Measurements from ENCODE around the gene SLC23A2. TPM values are rescaled to one million over a fixed set of nuclear protein-coding genes. Genes with fewer than 3 reads are reported as not detected.

Gene SLC23A2
- total RNA-seq, 1 donor from 2014 or later: 19.2 TPM

DNA sequence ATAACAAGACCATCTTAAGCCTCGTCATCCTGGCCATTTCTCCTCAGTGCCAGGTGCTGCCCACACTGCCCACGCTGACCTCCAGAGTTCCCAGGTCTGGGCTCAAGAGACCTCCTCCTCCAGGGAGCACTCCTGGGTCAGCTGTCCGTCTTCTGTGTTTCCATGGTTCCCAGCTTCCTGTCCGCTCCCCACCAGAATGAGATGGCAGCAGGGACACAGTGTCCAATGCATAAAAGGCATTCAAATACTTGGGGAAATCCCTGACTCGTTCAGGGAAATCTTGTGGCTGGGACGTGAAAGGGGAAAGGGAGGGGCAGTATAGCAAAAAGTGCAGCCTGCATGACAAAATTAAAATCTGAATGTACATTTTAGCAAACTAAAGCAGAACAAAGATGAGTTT is 54.3 kb downstream of the SLC23A2 start:
- H3K9me3 ChIP-seq: no peaks in the 10 kb centered on the region
- DNase-seq: no peak
- peaks cover 17% of the 10 kb centered on the region for H3K4me1 ChIP-seq
- no peak for ATAC-seq
- H3K27ac ChIP-seq: no peak overlapping the region
- no peaks in the 10 kb centered on the region for H3K36me3 ChIP-seq
- no peaks in the 10 kb centered on the region for H3K27me3 ChIP-seq (ENCODE audit: low read depth)
- TF ChIP-seq, protein P1, sequence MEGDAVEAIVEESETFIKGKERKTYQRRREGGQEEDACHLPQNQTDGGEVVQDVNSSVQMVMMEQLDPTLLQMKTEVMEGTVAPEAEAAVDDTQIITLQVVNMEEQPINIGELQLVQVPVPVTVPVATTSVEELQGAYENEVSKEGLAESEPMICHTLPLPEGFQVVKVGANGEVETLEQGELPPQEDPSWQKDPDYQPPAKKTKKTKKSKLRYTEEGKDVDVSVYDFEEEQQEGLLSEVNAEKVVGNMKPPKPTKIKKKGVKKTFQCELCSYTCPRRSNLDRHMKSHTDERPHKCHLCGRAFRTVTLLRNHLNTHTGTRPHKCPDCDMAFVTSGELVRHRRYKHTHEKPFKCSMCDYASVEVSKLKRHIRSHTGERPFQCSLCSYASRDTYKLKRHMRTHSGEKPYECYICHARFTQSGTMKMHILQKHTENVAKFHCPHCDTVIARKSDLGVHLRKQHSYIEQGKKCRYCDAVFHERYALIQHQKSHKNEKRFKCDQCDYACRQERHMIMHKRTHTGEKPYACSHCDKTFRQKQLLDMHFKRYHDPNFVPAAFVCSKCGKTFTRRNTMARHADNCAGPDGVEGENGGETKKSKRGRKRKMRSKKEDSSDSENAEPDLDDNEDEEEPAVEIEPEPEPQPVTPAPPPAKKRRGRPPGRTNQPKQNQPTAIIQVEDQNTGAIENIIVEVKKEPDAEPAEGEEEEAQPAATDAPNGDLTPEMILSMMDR (IDR thresholded peaks at IDR 0.05): no peak
- intact Hi-C loops (cut with DNase I): no loop called here
- H3K4me3 ChIP-seq: no peak overlapping the region

GRCh38 chr20:4946585-4946984 is 54.7 kb downstream of the SLC23A2 start:
- no peaks in the 10 kb centered on the region for H3K36me3 ChIP-seq
- no peaks in the 10 kb centered on the region for H3K27me3 ChIP-seq (ENCODE audit: low read depth)
- no peaks in the 10 kb centered on the region for H3K9me3 ChIP-seq
- intact Hi-C loops (cut with DNase I): no loop called here
- no peak overlapping the region for H3K27ac ChIP-seq
- no peak for ATAC-seq
- no peak for DNase-seq
- TF ChIP-seq, protein P1 (IDR thresholded peaks at IDR 0.05): no peak
- peaks cover 16% of the 10 kb centered on the region for H3K4me1 ChIP-seq
- no peak overlapping the region for H3K4me3 ChIP-seq

GRCh38 chr20:4944518-4945313 is 56.6 kb downstream of the SLC23A2 start:
- Histone ChIP-seq H3K4me3 (no peak overlapping the region), H3K27ac (no peak overlapping the region), H3K36me3 (no peaks in the 10 kb centered on the region), H3K4me1 (peaks cover 5% of the 10 kb centered on the region), H3K27me3 (ENCODE audit: low read depth) (no peaks in the 10 kb centered on the region), H3K9me3 (no peaks in the 10 kb centered on the region)
- peak; percentile 80 to 89 for ATAC-seq
- intact Hi-C loops (cut with DNase I): no loop called here
- no peak for DNase-seq
- TF ChIP-seq, protein P1 (IDR thresholded peaks at IDR 0.05): no peak

DNA sequence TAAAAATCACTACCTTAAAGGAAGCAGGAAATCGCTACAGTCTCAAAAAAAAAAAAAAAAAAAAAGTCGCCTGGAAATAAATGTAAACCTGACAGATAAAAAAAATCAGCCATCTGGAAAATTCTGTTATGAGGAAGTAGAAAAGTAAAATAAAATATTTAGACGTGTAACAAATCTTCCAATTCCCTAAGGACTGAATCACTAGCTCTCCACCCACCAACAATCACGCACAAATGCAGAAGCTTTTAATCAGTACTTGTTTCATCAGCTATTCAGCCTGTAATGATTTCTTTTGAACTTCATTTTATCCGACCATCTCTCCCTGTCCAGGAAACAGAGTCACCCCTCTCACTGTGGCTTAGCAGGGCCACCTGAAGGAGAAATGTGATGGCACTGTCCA is 59.0 kb downstream of the SLC23A2 start:
- DNase-seq: no peak
- Histone ChIP-seq H3K36me3 (no peaks in the 10 kb centered on the region), H3K9me3 (no peaks in the 10 kb centered on the region), H3K4me1 (peaks cover under 1% of the 10 kb centered on the region), H3K4me3 (no peak overlapping the region), H3K27ac (no peak overlapping the region), H3K27me3 (ENCODE audit: low read depth) (no peaks in the 10 kb centered on the region)
- TF ChIP-seq, protein P1 (IDR thresholded peaks at IDR 0.05): no peak
- ATAC-seq: no peak
- intact Hi-C loops (cut with DNase I): no loop called here

DNA sequence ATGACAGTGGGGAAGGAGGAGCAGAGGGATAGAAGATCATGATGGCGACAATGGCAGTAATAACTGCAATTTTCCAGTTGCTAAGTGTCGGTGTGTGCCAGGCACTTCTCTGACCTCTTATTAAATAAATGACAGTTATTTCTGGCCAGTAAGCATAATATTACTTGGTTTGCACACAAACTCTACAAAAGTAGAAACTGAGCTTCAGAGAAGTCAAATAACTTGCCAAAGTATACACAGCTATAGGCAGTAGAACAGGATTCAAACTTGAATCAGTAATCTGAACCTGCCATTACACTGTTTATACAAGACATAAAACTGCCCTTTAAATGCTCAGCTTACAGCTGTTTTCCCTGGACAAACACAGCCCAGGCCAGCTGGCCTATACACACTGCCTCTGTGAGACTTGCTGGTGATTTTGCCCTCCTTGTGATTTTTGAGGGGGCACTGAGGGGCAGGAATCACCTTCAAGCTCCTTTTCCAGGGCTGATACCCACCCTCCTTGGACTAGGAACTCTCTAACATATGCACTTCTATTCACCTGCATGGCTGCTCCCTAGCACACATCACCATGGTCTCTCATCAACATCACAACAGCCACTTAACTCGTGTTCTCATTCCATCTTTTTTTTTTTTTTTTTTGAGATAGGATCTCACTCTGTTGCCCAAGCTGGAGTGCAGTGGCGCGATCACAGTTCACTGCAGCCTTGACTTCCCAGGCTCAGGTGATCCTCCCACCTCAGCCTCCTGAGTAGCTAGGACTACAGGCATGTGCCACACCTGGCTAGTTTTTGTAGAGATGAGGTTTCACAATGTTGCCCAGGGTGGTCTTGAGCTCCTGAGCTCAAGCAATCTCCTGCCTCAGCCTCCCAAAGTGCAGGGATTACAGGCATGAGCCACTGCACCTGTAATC is 63.6 kb downstream of the SLC23A2 start:
- TF ChIP-seq, protein P1 (IDR thresholded peaks at IDR 0.05): no peak
- no peaks in the 10 kb centered on the region for H3K36me3 ChIP-seq
- no peaks in the 10 kb centered on the region for H3K27me3 ChIP-seq (ENCODE audit: low read depth)
- H3K4me3 ChIP-seq: no peak overlapping the region
- ATAC-seq (no peak), DNase-seq (no peak)
- no peak overlapping the region for H3K27ac ChIP-seq
- peaks cover 7% of the 10 kb centered on the region for H3K4me1 ChIP-seq
- intact Hi-C loops (cut with DNase I): no loop called here
- H3K9me3 ChIP-seq: no peaks in the 10 kb centered on the region

Data from lower lobe of right lung (tissue), 2 donors.